ENCODE data around the gene DNM2. TPM values are rescaled to one million over a fixed set of nuclear protein-coding genes. Genes with fewer than 3 reads are reported as not detected.

Gene DNM2
- total RNA-seq, 1 donor from 2014 or later = 184 TPM

DNA sequence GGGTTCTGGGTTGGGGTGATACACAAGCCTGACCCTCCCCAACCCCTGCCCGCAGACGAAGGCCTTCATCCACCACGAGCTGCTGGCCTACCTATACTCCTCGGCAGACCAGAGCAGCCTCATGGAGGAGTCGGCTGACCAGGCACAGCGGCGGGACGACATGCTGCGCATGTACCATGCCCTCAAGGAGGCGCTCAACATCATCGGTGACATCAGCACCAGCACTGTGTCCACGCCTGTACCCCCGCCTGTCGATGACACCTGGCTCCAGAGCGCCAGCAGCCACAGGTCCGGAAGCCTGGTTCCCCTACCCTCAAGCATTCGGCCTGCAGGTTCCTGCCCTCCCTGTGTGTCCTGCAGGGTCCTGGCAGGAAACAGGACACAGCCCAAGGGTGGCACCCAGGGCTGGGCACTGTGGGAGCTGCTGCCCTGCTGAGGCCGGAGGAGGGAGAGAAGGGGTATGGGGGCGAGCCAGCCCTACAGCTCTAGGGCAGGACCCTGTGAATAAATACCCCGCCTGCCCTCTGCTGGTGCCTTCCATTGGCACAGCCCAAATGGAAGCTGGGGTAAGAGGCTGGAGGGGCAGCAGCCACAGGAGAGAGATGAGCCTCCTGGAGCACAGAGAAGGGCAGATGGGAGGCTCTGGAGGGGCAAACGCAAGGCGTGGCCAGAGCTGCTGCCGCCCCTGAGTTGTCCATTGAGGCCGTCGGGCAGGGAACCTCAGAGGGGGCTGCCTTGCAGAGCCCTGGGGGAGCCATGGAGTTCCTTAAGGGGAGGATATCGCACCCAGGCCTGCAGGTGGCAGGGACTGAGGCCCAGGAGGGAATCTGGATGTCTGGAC is 111.3 kb downstream of the DNM2 start:
- Mint-ChIP-seq H3K9me3 (ENCODE audit: unreplicated experiment) (no peaks in the 10 kb centered on the region), H3K27me3 (ENCODE audit: unreplicated experiment) (peaks cover 4% of the 10 kb centered on the region), H3K36me3 (ENCODE audit: low read depth, unreplicated experiment) (peaks cover 15% of the 10 kb centered on the region), H3K4me3 (ENCODE audit: unreplicated experiment) (no peak overlapping the region), H3K27ac (ENCODE audit: unreplicated experiment) (no peak overlapping the region), H3K4me1 (ENCODE audit: unreplicated experiment) (no peaks in the 10 kb centered on the region)
- no peak for DNase-seq (ENCODE audit: low spot score)
- TF ChIP-seq, protein P1, sequence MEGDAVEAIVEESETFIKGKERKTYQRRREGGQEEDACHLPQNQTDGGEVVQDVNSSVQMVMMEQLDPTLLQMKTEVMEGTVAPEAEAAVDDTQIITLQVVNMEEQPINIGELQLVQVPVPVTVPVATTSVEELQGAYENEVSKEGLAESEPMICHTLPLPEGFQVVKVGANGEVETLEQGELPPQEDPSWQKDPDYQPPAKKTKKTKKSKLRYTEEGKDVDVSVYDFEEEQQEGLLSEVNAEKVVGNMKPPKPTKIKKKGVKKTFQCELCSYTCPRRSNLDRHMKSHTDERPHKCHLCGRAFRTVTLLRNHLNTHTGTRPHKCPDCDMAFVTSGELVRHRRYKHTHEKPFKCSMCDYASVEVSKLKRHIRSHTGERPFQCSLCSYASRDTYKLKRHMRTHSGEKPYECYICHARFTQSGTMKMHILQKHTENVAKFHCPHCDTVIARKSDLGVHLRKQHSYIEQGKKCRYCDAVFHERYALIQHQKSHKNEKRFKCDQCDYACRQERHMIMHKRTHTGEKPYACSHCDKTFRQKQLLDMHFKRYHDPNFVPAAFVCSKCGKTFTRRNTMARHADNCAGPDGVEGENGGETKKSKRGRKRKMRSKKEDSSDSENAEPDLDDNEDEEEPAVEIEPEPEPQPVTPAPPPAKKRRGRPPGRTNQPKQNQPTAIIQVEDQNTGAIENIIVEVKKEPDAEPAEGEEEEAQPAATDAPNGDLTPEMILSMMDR (IDR thresholded peaks at IDR 0.05; ENCODE audit: unreplicated experiment) = no peak

DNA sequence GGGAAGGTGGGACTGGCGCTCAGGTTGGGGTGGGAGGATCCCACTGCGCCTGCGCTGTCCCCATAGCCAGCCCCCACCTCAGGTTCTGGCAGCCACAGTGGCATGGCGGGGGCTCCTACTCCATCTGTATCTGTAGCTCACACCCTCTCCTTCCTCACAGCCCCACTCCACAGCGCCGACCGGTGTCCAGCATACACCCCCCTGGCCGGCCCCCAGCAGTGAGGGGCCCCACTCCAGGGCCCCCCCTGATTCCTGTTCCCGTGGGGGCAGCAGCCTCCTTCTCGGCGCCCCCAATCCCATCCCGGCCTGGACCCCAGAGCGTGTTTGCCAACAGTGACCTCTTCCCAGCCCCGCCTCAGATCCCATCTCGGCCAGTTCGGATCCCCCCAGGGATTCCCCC is 112.1 kb downstream of the DNM2 start:
- Mint-ChIP-seq H3K27me3 (ENCODE audit: unreplicated experiment) (peaks cover 4% of the 10 kb centered on the region), H3K9me3 (ENCODE audit: unreplicated experiment) (no peaks in the 10 kb centered on the region), H3K27ac (ENCODE audit: unreplicated experiment) (no peak overlapping the region), H3K36me3 (ENCODE audit: low read depth, unreplicated experiment) (peaks cover 13% of the 10 kb centered on the region), H3K4me1 (ENCODE audit: unreplicated experiment) (no peaks in the 10 kb centered on the region), H3K4me3 (ENCODE audit: unreplicated experiment) (no peak overlapping the region)
- DNase-seq (ENCODE audit: low spot score) = no peak
- TF ChIP-seq, protein P1 (IDR thresholded peaks at IDR 0.05; ENCODE audit: unreplicated experiment) = no peak

DNA sequence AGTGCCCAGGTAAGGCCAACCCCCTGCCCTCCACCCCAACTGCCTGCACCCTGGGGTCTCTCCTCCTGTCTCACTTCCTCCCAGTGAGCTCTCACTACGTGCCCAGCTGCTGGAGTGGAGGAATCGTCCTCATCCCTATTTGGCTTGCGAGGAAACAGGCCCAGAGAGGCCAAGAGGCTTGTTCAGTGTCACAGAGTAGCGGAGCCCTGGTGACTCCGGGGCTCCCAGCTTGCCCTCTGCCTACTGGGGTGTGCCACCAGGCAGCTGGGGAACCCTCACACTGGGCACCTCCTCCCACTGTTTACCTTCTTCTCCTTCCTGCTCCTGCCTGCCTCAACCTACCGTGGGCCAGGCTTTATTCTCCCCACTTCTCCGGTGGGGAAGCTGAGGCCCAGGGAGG is 112.5 kb downstream of the DNM2 start:
- Mint-ChIP-seq H3K36me3 (ENCODE audit: low read depth, unreplicated experiment) (peaks cover 11% of the 10 kb centered on the region), H3K27ac (ENCODE audit: unreplicated experiment) (no peak overlapping the region)
- DNase-seq (ENCODE audit: low spot score) = no peak

DNA sequence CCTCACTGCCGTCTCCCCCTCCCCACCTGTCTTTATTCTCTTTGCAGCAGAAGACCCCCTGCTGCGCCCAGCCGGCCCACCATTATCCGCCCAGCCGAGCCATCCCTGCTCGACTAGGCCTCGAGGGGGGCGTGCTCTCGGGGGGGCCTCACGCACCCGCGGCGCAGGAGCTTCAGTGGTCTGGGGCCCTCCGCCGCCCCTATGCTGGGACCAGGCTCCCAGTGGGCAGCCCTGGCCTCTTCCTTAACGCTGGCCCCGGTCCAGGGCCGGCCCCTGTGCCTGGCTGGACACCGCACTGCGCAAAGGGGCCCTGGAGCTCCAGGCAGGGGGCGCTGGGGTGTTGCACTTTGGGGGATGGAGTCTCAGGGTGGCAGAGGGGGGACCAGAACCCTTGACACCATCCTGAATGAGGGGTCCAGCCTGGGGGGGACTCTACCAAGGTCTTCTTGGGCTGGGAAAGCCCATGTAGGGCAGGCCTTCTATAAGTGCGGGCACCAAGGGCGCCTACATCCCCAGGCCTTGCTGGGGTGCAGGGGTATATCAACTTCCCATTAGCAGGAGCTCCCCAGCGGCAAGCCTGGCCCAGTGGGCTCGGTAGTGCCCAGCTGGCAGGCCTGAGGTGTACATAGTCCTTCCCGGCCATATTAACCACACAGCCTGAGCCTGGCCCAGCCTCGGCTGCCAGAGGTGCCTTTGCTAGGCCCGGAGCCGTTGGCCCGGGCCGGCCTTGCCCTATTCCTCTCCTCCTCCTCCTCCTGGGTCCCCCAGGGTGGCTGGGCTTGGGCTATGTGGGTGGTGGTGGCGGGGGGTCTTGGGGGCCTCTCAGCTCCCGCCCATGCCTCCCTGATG is 113.3 kb downstream of the DNM2 start:
- H3K4me3 Mint-ChIP-seq (ENCODE audit: unreplicated experiment) = no peak overlapping the region
- DNase-seq (ENCODE audit: low spot score) = no peak
- peaks cover under 1% of the 10 kb centered on the region for H3K4me1 Mint-ChIP-seq (ENCODE audit: unreplicated experiment)
- TF ChIP-seq, protein P1 (IDR thresholded peaks at IDR 0.05; ENCODE audit: unreplicated experiment) = no peak
- H3K9me3 Mint-ChIP-seq (ENCODE audit: unreplicated experiment) = no peaks in the 10 kb centered on the region
- H3K36me3 Mint-ChIP-seq (ENCODE audit: low read depth, unreplicated experiment) = peaks cover 7% of the 10 kb centered on the region
- H3K27ac Mint-ChIP-seq (ENCODE audit: unreplicated experiment) = no peak overlapping the region
- peaks cover 7% of the 10 kb centered on the region for H3K27me3 Mint-ChIP-seq (ENCODE audit: unreplicated experiment)

More for the DNA sequence above, 112.5 kb downstream of the DNM2 start:
- Mint-ChIP-seq H3K27me3 (ENCODE audit: unreplicated experiment) (peaks cover 3% of the 10 kb centered on the region), H3K4me1 (ENCODE audit: unreplicated experiment) (no peaks in the 10 kb centered on the region), H3K4me3 (ENCODE audit: unreplicated experiment) (no peak overlapping the region), H3K9me3 (ENCODE audit: unreplicated experiment) (no peaks in the 10 kb centered on the region)
- TF ChIP-seq, protein P1 (IDR thresholded peaks at IDR 0.05; ENCODE audit: unreplicated experiment) = no peak
